Measurements from ENCODE around the gene ISX.

DNA sequence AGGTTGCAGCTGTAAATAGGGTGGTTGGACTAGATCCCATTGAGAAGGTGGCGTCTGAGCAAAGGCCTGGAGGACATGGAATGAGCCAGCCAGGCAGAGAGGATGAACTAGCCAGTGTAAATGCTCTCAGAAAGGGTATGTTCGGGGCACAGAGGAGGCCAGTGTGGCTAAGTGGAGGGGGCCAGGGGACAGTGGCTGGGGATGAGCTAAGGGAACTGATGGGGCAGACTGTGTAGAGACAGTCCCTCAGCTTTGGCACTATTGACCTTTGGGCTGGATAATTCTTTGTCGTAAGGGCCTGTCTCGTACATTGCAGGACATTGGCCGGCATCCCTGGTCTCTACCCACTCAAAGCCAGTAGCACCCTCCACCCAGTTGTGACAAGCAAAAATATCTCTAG lies 43.7 kb upstream of the ISX start:
- TF ChIP-seq, protein P1, sequence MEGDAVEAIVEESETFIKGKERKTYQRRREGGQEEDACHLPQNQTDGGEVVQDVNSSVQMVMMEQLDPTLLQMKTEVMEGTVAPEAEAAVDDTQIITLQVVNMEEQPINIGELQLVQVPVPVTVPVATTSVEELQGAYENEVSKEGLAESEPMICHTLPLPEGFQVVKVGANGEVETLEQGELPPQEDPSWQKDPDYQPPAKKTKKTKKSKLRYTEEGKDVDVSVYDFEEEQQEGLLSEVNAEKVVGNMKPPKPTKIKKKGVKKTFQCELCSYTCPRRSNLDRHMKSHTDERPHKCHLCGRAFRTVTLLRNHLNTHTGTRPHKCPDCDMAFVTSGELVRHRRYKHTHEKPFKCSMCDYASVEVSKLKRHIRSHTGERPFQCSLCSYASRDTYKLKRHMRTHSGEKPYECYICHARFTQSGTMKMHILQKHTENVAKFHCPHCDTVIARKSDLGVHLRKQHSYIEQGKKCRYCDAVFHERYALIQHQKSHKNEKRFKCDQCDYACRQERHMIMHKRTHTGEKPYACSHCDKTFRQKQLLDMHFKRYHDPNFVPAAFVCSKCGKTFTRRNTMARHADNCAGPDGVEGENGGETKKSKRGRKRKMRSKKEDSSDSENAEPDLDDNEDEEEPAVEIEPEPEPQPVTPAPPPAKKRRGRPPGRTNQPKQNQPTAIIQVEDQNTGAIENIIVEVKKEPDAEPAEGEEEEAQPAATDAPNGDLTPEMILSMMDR (IDR thresholded peaks at IDR 0.05; ENCODE audit: low read depth, low read length, poor library complexity, severe bottlenecking) = no peak
- no peak for TF ChIP-seq EZH2phosphoT487 (IDR thresholded peaks at IDR 0.05; ENCODE audit: borderline replicate concordance, low read length)

Data from DOHH2 (cell line).